Liver (tissue), 9 donors: ENCODE data around the gene FAM13B. TPM values are rescaled to one million over a fixed set of nuclear protein-coding genes. Genes with fewer than 3 reads are reported as not detected.

Source experiments
- DNase-seq: peaks from one replicate; pipeline ENCODE4 v3.0.0-alpha.2; 2017; ENCODE audit warnings: low spot score
- H3K27ac ChIP-seq, 2 donors: one replicate each; pipeline ENCODE4 v1.7.0; 2013; ENCODE audit warnings: inconsistent platforms in 2 of 2, low read length in 2 of 2, control low read depth in 1 of 2, low read depth in 1 of 2, mild to moderate bottlenecking in 1 of 2
- H3K27me3 ChIP-seq, 4 donors: one replicate each; pipeline versions ENCODE4 v1.6.1 to v1.7.0; 2013; ENCODE audit warnings: low read length in 3 of 4, inconsistent platforms in 1 of 4, mild to moderate bottlenecking in 1 of 4, moderate library complexity in 1 of 4; ENCODE audit not compliant: control insufficient read depth in 4 of 4, insufficient read depth in 4 of 4
- H3K36me3 ChIP-seq, 4 donors: one replicate each; pipeline versions ENCODE4 v1.6.1 to v1.7.0; 2013; ENCODE audit warnings: low read length in 3 of 4, mild to moderate bottlenecking in 3 of 4, low read depth in 1 of 4, moderate library complexity in 1 of 4; ENCODE audit not compliant: control insufficient read depth in 4 of 4, insufficient read depth in 3 of 4
- H3K4me1 ChIP-seq, 4 donors: one replicate each; pipeline versions ENCODE4 v1.6.1 to v1.7.0; 2013; ENCODE audit warnings: low read length in 3 of 4, mild to moderate bottlenecking in 3 of 4, moderate library complexity in 1 of 4; ENCODE audit not compliant: control insufficient read depth in 4 of 4, insufficient read depth in 4 of 4
- H3K4me3 ChIP-seq, 3 donors: one replicate each; pipeline versions ENCODE4 v1.6.1 to v1.7.0; 2013; ENCODE audit warnings: low read length in 3 of 3, control low read depth in 1 of 3, low read depth in 1 of 3, mild to moderate bottlenecking in 1 of 3
- H3K9ac ChIP-seq, 2 donors: one replicate each; pipeline ENCODE4 v1.7.0; 2013; ENCODE audit warnings: low read length in 2 of 2, mild to moderate bottlenecking in 2 of 2, moderate library complexity in 2 of 2, control low read depth in 1 of 2, low read depth in 1 of 2
- H3K9me3 ChIP-seq, 4 donors: one replicate each; pipeline versions ENCODE4 v1.6.1 to v1.7.0; 2013; ENCODE audit warnings: low read length in 3 of 4; ENCODE audit not compliant: control insufficient read depth in 4 of 4
- ATF3 ChIP-seq: IDR thresholded peaks from 2 replicates; pipeline ENCODE4 v1.6.1; 2016; ENCODE audit warnings: antibody characterized with exemption
- EGR1 ChIP-seq, 2 donors: IDR thresholded peaks; 2 replicates each; pipeline ENCODE4 v1.6.1; 2016 to 2018; ENCODE audit warnings: antibody characterized with exemption in 2 of 2, low read depth in 2 of 2
- FOXA1 ChIP-seq: IDR thresholded peaks from 2 replicates; pipeline ENCODE4 v1.6.1; 2016; ENCODE audit warnings: antibody characterized with exemption
- FOXA2 ChIP-seq: IDR thresholded peaks from 2 replicates; pipeline ENCODE4 v1.6.1; 2016; ENCODE audit warnings: antibody characterized with exemption
- GABPA ChIP-seq, 2 donors: IDR thresholded peaks in 1 of 2; conservative IDR thresholded peaks in 1 of 2; 2 replicates each; pipeline ENCODE4 v1.6.1; 2016; ENCODE audit warnings: antibody characterized with exemption in 2 of 2, mild to moderate bottlenecking in 1 of 2, moderate library complexity in 1 of 2
- HNF4A ChIP-seq, 2 donors: conservative IDR thresholded peaks; 2 replicates each; pipeline ENCODE4 v1.6.1; 2016; ENCODE audit warnings: antibody characterized with exemption in 2 of 2, mild to moderate bottlenecking in 2 of 2
- HNF4G ChIP-seq: IDR thresholded peaks from 2 replicates; pipeline ENCODE4 v1.6.1; 2016; ENCODE audit warnings: antibody characterized with exemption
- JUND ChIP-seq, 2 donors: IDR thresholded peaks; 2 replicates each; pipeline ENCODE4 v1.6.1; 2016; ENCODE audit warnings: antibody characterized with exemption in 2 of 2
- NR2F2 ChIP-seq: IDR thresholded peaks from 2 replicates; pipeline ENCODE4 v1.6.1; 2016; ENCODE audit warnings: antibody characterized with exemption
- RAD21 ChIP-seq, 2 donors: IDR thresholded peaks; 2 replicates each; pipeline ENCODE4 v1.6.1; 2016; ENCODE audit warnings: antibody characterized with exemption in 2 of 2, mild to moderate bottlenecking in 2 of 2
- RXRA ChIP-seq, 2 donors: IDR thresholded peaks; 2 replicates each; pipeline ENCODE4 v1.6.1; 2017 to 2018; ENCODE audit warnings: antibody characterized with exemption in 2 of 2, mild to moderate bottlenecking in 1 of 2
- TAF1 ChIP-seq: conservative IDR thresholded peaks from 2 replicates; pipeline ENCODE4 v1.6.1; 2016; ENCODE audit warnings: antibody characterized with exemption, mild to moderate bottlenecking
- YY1 ChIP-seq: IDR thresholded peaks from 2 replicates; pipeline ENCODE4 v1.6.1; 2016; ENCODE audit warnings: antibody characterized with exemption, mild to moderate bottlenecking
- WGBS: extraction: QIAGEN DNeasy Blood & Tissue Kit; methylation state at CpG from one replicate; pipeline ENCODE4 v1.1.7; 2013; 5-methylcytosine and 5-hydroxymethylcytosine counted together
- polyA plus RNA-seq, 2 donors: library from polyadenylated mRNA; stranded (reverse) in 1 of 2; unstranded in 1 of 2; fragments of 200-250 nt in 1 of 2; fragments of >200 nt in 1 of 2; fragmentation: Nextera tagmentation in 1 of 2; extraction: Ambion mirVana in 1 of 2; gene quantifications; one replicate each; pipeline versions ENCODE4 v1.2.1 to v1.2.3, GENCODE V29; 2013 to 2015
- total RNA-seq, 2 donors: library from RNA; depleted of rRNA; stranded (reverse); fragments of >200 nt; gene quantifications; one replicate each; pipeline ENCODE4 v1.2.3, GENCODE V29; 2014
- TF ChIP-seq, protein P1 (sequence below): IDR thresholded peaks from 2 replicates; pipeline ENCODE4 v1.6.1; 2016; ENCODE audit warnings: antibody characterized with exemption, mild to moderate bottlenecking
- TF ChIP-seq, protein P2 (sequence below): IDR thresholded peaks from 2 replicates; pipeline ENCODE4 v1.6.1; 2016; ENCODE audit warnings: antibody characterized with exemption
- TF ChIP-seq, protein P3 (sequence below): IDR thresholded peaks from 2 replicates; pipeline ENCODE4 v1.6.1; 2016; ENCODE audit warnings: antibody characterized with exemption
- TF ChIP-seq, protein P4 (sequence below): fragments of 150-350 bp; IDR thresholded peaks from 2 replicates; pipeline ENCODE4 v1.5.1; 2017; ENCODE audit warnings: improper control_type of control experiment, low read depth, low read length; ENCODE audit not compliant: missing input control
- donor health status: healthy.
- donor health status: healthy.
- donor health status: healthy.
- donor health status: healthy.
- donor health status: healthy.

Gene FAM13B
- total and polyA plus RNA-seq, 4 donors = 4.3 to 19.0 (median 10.8) TPM

DNA sequence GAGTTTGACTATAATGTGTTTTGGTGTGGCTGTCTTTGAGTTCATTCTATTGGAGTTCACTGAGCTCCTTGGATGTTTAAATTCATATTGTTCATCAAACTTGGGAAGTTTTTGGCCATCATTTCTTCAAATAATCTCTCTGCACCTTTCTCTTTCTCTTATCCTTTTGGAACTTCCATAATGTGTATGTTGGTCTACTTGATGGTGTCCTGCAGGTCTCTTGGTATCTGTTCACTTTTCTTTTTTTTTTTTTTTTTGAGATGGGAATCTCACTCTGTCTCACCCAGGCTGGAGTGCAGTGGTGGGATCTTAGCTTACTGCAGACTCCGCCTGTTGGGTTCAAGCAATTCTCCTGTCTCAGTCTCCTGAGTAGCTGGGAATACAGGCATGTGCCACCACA, 116.0 kb downstream of the FAM13B start:
- no peak overlapping the region for H3K4me3 ChIP-seq
- TF ChIP-seq NR2F2 (no peak), GABPA (IDR thresholded peaks at IDR 0.05 in 1 of 2, conservative IDR thresholded peaks at IDR 0.05 in 1 of 2) (no peak), FOXA1 (no peak), JUND (IDR thresholded peaks at IDR 0.05) (no peak), YY1 (no peak), RXRA (IDR thresholded peaks at IDR 0.05) (no peak), FOXA2 (no peak), HNF4G (no peak)
- TF ChIP-seq, protein P1, sequence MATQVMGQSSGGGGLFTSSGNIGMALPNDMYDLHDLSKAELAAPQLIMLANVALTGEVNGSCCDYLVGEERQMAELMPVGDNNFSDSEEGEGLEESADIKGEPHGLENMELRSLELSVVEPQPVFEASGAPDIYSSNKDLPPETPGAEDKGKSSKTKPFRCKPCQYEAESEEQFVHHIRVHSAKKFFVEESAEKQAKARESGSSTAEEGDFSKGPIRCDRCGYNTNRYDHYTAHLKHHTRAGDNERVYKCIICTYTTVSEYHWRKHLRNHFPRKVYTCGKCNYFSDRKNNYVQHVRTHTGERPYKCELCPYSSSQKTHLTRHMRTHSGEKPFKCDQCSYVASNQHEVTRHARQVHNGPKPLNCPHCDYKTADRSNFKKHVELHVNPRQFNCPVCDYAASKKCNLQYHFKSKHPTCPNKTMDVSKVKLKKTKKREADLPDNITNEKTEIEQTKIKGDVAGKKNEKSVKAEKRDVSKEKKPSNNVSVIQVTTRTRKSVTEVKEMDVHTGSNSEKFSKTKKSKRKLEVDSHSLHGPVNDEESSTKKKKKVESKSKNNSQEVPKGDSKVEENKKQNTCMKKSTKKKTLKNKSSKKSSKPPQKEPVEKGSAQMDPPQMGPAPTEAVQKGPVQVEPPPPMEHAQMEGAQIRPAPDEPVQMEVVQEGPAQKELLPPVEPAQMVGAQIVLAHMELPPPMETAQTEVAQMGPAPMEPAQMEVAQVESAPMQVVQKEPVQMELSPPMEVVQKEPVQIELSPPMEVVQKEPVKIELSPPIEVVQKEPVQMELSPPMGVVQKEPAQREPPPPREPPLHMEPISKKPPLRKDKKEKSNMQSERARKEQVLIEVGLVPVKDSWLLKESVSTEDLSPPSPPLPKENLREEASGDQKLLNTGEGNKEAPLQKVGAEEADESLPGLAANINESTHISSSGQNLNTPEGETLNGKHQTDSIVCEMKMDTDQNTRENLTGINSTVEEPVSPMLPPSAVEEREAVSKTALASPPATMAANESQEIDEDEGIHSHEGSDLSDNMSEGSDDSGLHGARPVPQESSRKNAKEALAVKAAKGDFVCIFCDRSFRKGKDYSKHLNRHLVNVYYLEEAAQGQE = no peak
- TF ChIP-seq, protein P2, sequence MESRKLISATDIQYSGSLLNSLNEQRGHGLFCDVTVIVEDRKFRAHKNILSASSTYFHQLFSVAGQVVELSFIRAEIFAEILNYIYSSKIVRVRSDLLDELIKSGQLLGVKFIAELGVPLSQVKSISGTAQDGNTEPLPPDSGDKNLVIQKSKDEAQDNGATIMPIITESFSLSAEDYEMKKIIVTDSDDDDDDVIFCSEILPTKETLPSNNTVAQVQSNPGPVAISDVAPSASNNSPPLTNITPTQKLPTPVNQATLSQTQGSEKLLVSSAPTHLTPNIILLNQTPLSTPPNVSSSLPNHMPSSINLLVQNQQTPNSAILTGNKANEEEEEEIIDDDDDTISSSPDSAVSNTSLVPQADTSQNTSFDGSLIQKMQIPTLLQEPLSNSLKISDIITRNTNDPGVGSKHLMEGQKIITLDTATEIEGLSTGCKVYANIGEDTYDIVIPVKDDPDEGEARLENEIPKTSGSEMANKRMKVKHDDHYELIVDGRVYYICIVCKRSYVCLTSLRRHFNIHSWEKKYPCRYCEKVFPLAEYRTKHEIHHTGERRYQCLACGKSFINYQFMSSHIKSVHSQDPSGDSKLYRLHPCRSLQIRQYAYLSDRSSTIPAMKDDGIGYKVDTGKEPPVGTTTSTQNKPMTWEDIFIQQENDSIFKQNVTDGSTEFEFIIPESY = no peak
- TF ChIP-seq, protein P3, sequence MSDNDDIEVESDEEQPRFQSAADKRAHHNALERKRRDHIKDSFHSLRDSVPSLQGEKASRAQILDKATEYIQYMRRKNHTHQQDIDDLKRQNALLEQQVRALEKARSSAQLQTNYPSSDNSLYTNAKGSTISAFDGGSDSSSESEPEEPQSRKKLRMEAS = no peak
- H3K27ac ChIP-seq = no peak overlapping the region
- 92% methylated on average over 1 of the region's 1 CpG for WGBS
- no peaks in the 10 kb centered on the region for H3K27me3 ChIP-seq
- no peak for DNase-seq
- H3K4me1 ChIP-seq = no peaks in the 10 kb centered on the region
- peaks cover 0 to 4% (median 3%) of the 10 kb centered on the region in 4 donors for H3K9me3 ChIP-seq
- H3K36me3 ChIP-seq = no peaks in the 10 kb centered on the region
- no peak overlapping the region for H3K9ac ChIP-seq

DNA sequence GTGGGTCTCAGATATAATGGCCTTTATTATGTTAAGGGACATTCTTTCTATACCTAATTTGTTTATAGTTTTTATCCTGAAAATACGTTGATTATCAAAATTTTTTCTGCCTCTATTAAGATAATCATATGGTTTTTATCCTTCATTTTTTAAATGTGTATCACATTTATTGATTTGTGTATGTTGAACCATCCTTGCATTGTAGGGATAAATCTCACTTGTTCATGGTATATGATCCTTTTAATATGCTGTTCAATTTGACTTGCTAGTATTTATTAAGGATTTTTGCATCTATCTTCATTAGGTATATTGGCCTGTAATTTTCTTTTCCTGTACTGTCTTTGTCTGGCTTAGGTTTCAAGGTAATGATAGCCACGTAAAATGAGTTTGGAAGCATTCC, 118.1 kb downstream of the FAM13B start:
- WGBS = 78% methylated on average over 2 of the region's 2 CpGs
- Histone ChIP-seq H3K9ac (no peak overlapping the region), H3K27me3 (no peaks in the 10 kb centered on the region), H3K4me1 (no peaks in the 10 kb centered on the region), H3K4me3 (no peak overlapping the region), H3K27ac (no peak overlapping the region), H3K36me3 (no peaks in the 10 kb centered on the region), H3K9me3 (peaks cover 0 to 4% (median 3%) of the 10 kb centered on the region in 4 donors)
- no peak for TF ChIP-seq HNF4A (conservative IDR thresholded peaks at IDR 0.05)
- no peak for TF ChIP-seq RAD21 (IDR thresholded peaks at IDR 0.05)
- TF ChIP-seq GABPA (IDR thresholded peaks at IDR 0.05 in 1 of 2, conservative IDR thresholded peaks at IDR 0.05 in 1 of 2) = no peak
- TF ChIP-seq FOXA1 = no peak
- TF ChIP-seq, protein P3 = no peak
- TF ChIP-seq, protein P4, sequence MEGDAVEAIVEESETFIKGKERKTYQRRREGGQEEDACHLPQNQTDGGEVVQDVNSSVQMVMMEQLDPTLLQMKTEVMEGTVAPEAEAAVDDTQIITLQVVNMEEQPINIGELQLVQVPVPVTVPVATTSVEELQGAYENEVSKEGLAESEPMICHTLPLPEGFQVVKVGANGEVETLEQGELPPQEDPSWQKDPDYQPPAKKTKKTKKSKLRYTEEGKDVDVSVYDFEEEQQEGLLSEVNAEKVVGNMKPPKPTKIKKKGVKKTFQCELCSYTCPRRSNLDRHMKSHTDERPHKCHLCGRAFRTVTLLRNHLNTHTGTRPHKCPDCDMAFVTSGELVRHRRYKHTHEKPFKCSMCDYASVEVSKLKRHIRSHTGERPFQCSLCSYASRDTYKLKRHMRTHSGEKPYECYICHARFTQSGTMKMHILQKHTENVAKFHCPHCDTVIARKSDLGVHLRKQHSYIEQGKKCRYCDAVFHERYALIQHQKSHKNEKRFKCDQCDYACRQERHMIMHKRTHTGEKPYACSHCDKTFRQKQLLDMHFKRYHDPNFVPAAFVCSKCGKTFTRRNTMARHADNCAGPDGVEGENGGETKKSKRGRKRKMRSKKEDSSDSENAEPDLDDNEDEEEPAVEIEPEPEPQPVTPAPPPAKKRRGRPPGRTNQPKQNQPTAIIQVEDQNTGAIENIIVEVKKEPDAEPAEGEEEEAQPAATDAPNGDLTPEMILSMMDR = no peak
- no peak for TF ChIP-seq YY1
- TF ChIP-seq, protein P1 = no peak
- TF ChIP-seq TAF1 = no peak
- TF ChIP-seq HNF4G = no peak
- no peak for TF ChIP-seq NR2F2
- no peak for TF ChIP-seq EGR1 (IDR thresholded peaks at IDR 0.05; ENCODE audit: low read depth in 2 of 2)
- no peak for TF ChIP-seq ATF3
- no peak for TF ChIP-seq RXRA (IDR thresholded peaks at IDR 0.05)
- DNase-seq = no peak
